Inflammatory macrophage treated with lipopolysaccharide for 1 hour (primary cell): ENCODE data around the gene KCNN3.
"Not testable (repeated sequence)": the region's sequence is repeated elsewhere in the genome, so short reads cannot be mapped to it uniquely, and the experiment has no call there.

Experiments
- DNase-seq, 2 donors: peaks; one replicate each; pipeline ENCODE4 v3.0.0-alpha.2; 2020 to 2022

KCNN3 gene

GRCh38 chr1:154870115-154870571, at the start of gene KCNN3:
Gene KCNN3 (minus strand): TSS chr1:154870281. CDS start chr1:154869964, 317 bp downstream.
- DNase-seq: peak; percentile 75 to 94

GRCh38 chr1:154913273-154913672, 43.2 kb upstream of the KCNN3 start:
- no peak for DNase-seq

- DNase-seq: no peak
These were observed 42.7 kb upstream of the KCNN3 start for GRCh38 chr1:154912755-154913154.

- DNase-seq: no peak
These were observed 41.8 kb upstream of the KCNN3 start for GRCh38 chr1:154911691-154912550.

- DNase-seq: no peak
These were observed 40.8 kb upstream of the KCNN3 start for GRCh38 chr1:154910851-154911250.

GRCh38 chr1:154908937-154909336, 38.9 kb upstream of the KCNN3 start:
- no peak for DNase-seq

GRCh38 chr1:154908129-154908528, 38.0 kb upstream of the KCNN3 start:
- not testable (repeated sequence) for DNase-seq

GRCh38 chr1:154906621-154907081, 36.6 kb upstream of the KCNN3 start:
- DNase-seq: peak in 1 of 2 donors; percentile 4

GRCh38 chr1:154902938-154903566, 33.0 kb upstream of the KCNN3 start:
- no peak for DNase-seq

GRCh38 chr1:154901591-154901990, 31.5 kb upstream of the KCNN3 start:
- DNase-seq: no peak

GRCh38 chr1:154899041-154899440, 29.0 kb upstream of the KCNN3 start:
- no peak for DNase-seq

GRCh38 chr1:154896771-154897286, 26.7 kb upstream of the KCNN3 start:
- DNase-seq: no peak

- no peak for DNase-seq
These were observed 25.7 kb upstream of the KCNN3 start for GRCh38 chr1:154895798-154896197.

- no peak for DNase-seq
These were observed 21.4 kb upstream of the KCNN3 start for GRCh38 chr1:154891452-154891851.

GRCh38 chr1:154888757-154889156, 18.7 kb upstream of the KCNN3 start:
- no peak for DNase-seq

- no peak for DNase-seq
These were observed 16.4 kb upstream of the KCNN3 start for GRCh38 chr1:154886281-154887015.

GRCh38 chr1:154884869-154885701, 15.0 kb upstream of the KCNN3 start:
- no peak for DNase-seq

GRCh38 chr1:154883919-154884868, 14.1 kb upstream of the KCNN3 start:
- DNase-seq: no peak

GRCh38 chr1:154881820-154882535, 11.9 kb upstream of the KCNN3 start:
- no peak for DNase-seq

GRCh38 chr1:154880671-154881070, 10.6 kb upstream of the KCNN3 start:
- no peak for DNase-seq
